H1 (cell line): ENCODE measurements around the gene OSBP. TPM values are rescaled to one million over a fixed set of nuclear protein-coding genes. Genes with fewer than 3 reads are reported as not detected.

Experiments
- CTCF ChIA-PET: fragments of 300-600 bp; sonication (Branson Sonifier 250); formaldehyde crosslinking; loops from one replicate; lab custom pipeline; 2021; ENCODE audit not compliant: partially characterized antibody; lab: Charles Lee
- POLR2A ChIA-PET: fragments of 300-600 bp; sonication (Branson Sonifier 250); formaldehyde crosslinking; loops from one replicate; lab custom pipeline; 2021; ENCODE audit warnings: inconsistent platforms; ENCODE audit not compliant: partially characterized antibody; lab: Charles Lee
- DNase-seq, 2 experiments: peaks; one replicate each; pipeline versions ENCODE4 v3.0.0 to v3.0.0-alpha.2; 2010 to 2022; ENCODE audit warnings: low spot score in 2 of 2, low read depth in 1 of 2, mixed read lengths in 1 of 2
- FAIRE-seq: peaks from 2 replicates; lab custom pipeline; 2011; peaks lifted over from hg19 to GRCh38; lab: Jason Lieb, UNC
- H2AFZ ChIP-seq: 2 replicates; pipeline ENCODE4 v1.8.1; 2012; ENCODE audit warnings: low read length, inconsistent platforms
- H2AK5ac ChIP-seq: 2 replicates; pipeline ENCODE4 v1.6.1; 2013; ENCODE audit warnings: low read depth, low read length
- H2BK120ac ChIP-seq: replicated peaks from 2 replicates; pipeline ENCODE3; 2013; ENCODE audit warnings: low read depth, low read length, inconsistent platforms
- H2BK12ac ChIP-seq: 2 replicates; pipeline ENCODE4 v1.6.1; 2013; ENCODE audit warnings: low read depth, low read length
- H2BK15ac ChIP-seq: 2 replicates; pipeline ENCODE4 v1.6.1; 2013; ENCODE audit warnings: low read length
- H2BK20ac ChIP-seq: 2 replicates; pipeline ENCODE4 v1.6.1; 2013; ENCODE audit warnings: low read length
- H2BK5ac ChIP-seq: 2 replicates; pipeline ENCODE4 v1.6.1; 2013; ENCODE audit warnings: low read depth, low read length
- H3K14ac ChIP-seq: 2 replicates; pipeline ENCODE4 v1.6.1; 2013; ENCODE audit warnings: inconsistent platforms; ENCODE audit not compliant: insufficient read length
- H3K18ac ChIP-seq: 2 replicates; pipeline ENCODE4 v1.6.1; 2013; ENCODE audit warnings: low read length; ENCODE audit errors: extremely low read depth
- H3K23ac ChIP-seq: 2 replicates; pipeline ENCODE4 v1.6.1; 2013; ENCODE audit warnings: inconsistent platforms; ENCODE audit not compliant: insufficient read length
- H3K23me2 ChIP-seq: 2 replicates; pipeline ENCODE4 v1.6.1; 2013; ENCODE audit warnings: low read depth, low read length
- H3K27ac ChIP-seq: 2 replicates; pipeline ENCODE4 v1.6.1; 2011; ENCODE audit warnings: low read depth, low read length, inconsistent platforms
- H3K27me3 ChIP-seq, 4 experiments: replicated peaks in 1 of 4; 1 replicate in 1 of 4; 2 replicates in 3 of 4; pipeline versions ENCODE4 v1.6.1 to v1.8.1; 2011 to 2013; ENCODE audit warnings: low read length in 3 of 4, mild to moderate bottlenecking in 3 of 4, inconsistent platforms in 2 of 4, mixed read lengths in 2 of 4, moderate library complexity in 1 of 4; ENCODE audit not compliant: control insufficient read depth in 3 of 4, insufficient read depth in 3 of 4; ENCODE audit errors: extremely low read depth in 1 of 4
- H3K36me3 ChIP-seq, 4 experiments: 2 replicates each; pipeline versions ENCODE4 v1.6.1 to v1.8.1; 2011 to 2013; ENCODE audit warnings: mild to moderate bottlenecking in 4 of 4, low read length in 3 of 4, moderate library complexity in 2 of 4, control low read depth in 1 of 4, inconsistent platforms in 1 of 4; ENCODE audit not compliant: insufficient read depth in 4 of 4, control insufficient read depth in 2 of 4
- H3K4ac ChIP-seq: replicated peaks from 2 replicates; pipeline ENCODE3; 2013; ENCODE audit warnings: low read length, low read depth, mixed read lengths, inconsistent platforms; ENCODE audit not compliant: insufficient read length
- H3K4me1 ChIP-seq, 4 experiments: replicated peaks in 1 of 4; 1 replicate in 1 of 4; 2 replicates in 3 of 4; pipeline versions ENCODE4 v1.6.1 to v1.8.1; 2011 to 2013; ENCODE audit warnings: low read length in 3 of 4, inconsistent platforms in 2 of 4, mixed read lengths in 1 of 4; ENCODE audit not compliant: insufficient read depth in 4 of 4, control insufficient read depth in 3 of 4
- H3K4me2 ChIP-seq, 2 experiments: 2 replicates each; pipeline versions ENCODE4 v1.6.1 to v1.8.1; 2011 to 2013; ENCODE audit warnings: low read depth in 2 of 2, low read length in 2 of 2, control low read depth in 1 of 2, inconsistent platforms in 1 of 2, mild to moderate bottlenecking in 1 of 2; ENCODE audit not compliant: insufficient read depth in 1 of 2
- H3K4me3 ChIP-seq, 4 experiments: fragments of 200-600, 300-600 bp in 1 of 4; sonication (generic), shearing (Covaris generic), sonication (Bioruptor Twin) in 1 of 4; 2 replicates each; pipeline versions ENCODE4 v1.5.1 to v1.8.1; 2011 to 2016; ENCODE audit warnings: low read length in 4 of 4, low read depth in 3 of 4, control low read depth in 2 of 4, inconsistent platforms in 2 of 4, mild to moderate bottlenecking in 2 of 4, mixed read lengths in 1 of 4, moderate library complexity in 1 of 4; ENCODE audit not compliant: insufficient read depth in 2 of 4; ENCODE audit errors: extremely low read depth in 1 of 4
- H3K56ac ChIP-seq: replicated peaks from 2 replicates; pipeline ENCODE3; 2013; ENCODE audit warnings: low read depth, mild to moderate bottlenecking, mixed read lengths, low read length, inconsistent platforms; ENCODE audit not compliant: insufficient read length
- H3K79me1 ChIP-seq: 2 replicates; pipeline ENCODE4 v1.6.1; 2013; ENCODE audit warnings: low read depth, low read length, control low read depth
- H3K79me2 ChIP-seq, 2 experiments: 2 replicates each; pipeline versions ENCODE4 v1.6.1 to v1.8.1; 2012 to 2013; ENCODE audit warnings: low read length in 2 of 2, mild to moderate bottlenecking in 2 of 2, inconsistent platforms in 1 of 2; ENCODE audit not compliant: insufficient read depth in 2 of 2, control insufficient read depth in 1 of 2
- H3K9ac ChIP-seq, 4 experiments: replicated peaks in 1 of 4; 1 replicate in 1 of 4; 2 replicates in 3 of 4; pipeline versions ENCODE4 v1.6.1 to v1.8.1; 2011 to 2013; ENCODE audit warnings: low read depth in 3 of 4, low read length in 3 of 4, control low read depth in 2 of 4, mild to moderate bottlenecking in 2 of 4, moderate library complexity in 2 of 4, inconsistent platforms in 1 of 4; ENCODE audit errors: extremely low read depth in 1 of 4
- H3K9me3 ChIP-seq, 2 experiments: 2 replicates each; pipeline versions ENCODE4 v1.6.1 to v1.8.1; 2012 to 2013; ENCODE audit warnings: mild to moderate bottlenecking in 2 of 2, moderate library complexity in 2 of 2, control low read depth in 1 of 2, inconsistent platforms in 1 of 2, low read depth in 1 of 2, low read length in 1 of 2, mixed read lengths in 1 of 2; ENCODE audit not compliant: insufficient read depth in 2 of 2
- H4K20me1 ChIP-seq, 2 experiments: replicated peaks in 1 of 2; 2 replicates each; pipeline versions ENCODE3 to v1.8.1; 2011 to 2013; ENCODE audit warnings: inconsistent platforms in 2 of 2, low read length in 2 of 2, mild to moderate bottlenecking in 1 of 2; ENCODE audit not compliant: insufficient read depth in 2 of 2, control insufficient read depth in 1 of 2
- H4K5ac ChIP-seq: 2 replicates; pipeline ENCODE4 v1.6.1; 2013; ENCODE audit warnings: low read length, low read depth, mixed read lengths, inconsistent platforms; ENCODE audit not compliant: insufficient read length
- H4K8ac ChIP-seq: 2 replicates; pipeline ENCODE4 v1.8.0; 2013; ENCODE audit warnings: mild to moderate bottlenecking, moderate library complexity, low read length, inconsistent platforms; ENCODE audit not compliant: insufficient read depth; ENCODE audit errors: extremely low read depth
- H4K91ac ChIP-seq: replicated peaks from 2 replicates; pipeline ENCODE3; 2013; ENCODE audit warnings: low read length, mixed read lengths, inconsistent platforms; ENCODE audit not compliant: insufficient read length
- ASH2L ChIP-seq: fragments of 200-600, 300-600 bp; sonication (generic); IDR thresholded peaks from one replicate; pipeline ENCODE4 v1.7.1; 2017; ENCODE audit warnings: low read length
- ATF3 ChIP-seq: IDR thresholded peaks from 2 replicates; pipeline ENCODE4 v1.6.1; 2011; ENCODE audit warnings: low read depth, mild to moderate bottlenecking, low read length; ENCODE audit not compliant: insufficient read depth
- CREB1 ChIP-seq: IDR thresholded peaks from 2 replicates; pipeline ENCODE4 v1.6.1; 2012; ENCODE audit warnings: inconsistent platforms
- FOSL1 ChIP-seq: IDR thresholded peaks from 2 replicates; pipeline ENCODE4 v1.6.1; 2011; ENCODE audit warnings: mild to moderate bottlenecking, low read depth, low read length, moderate library complexity; ENCODE audit not compliant: insufficient read depth
- GABPA ChIP-seq: IDR thresholded peaks from 2 replicates; pipeline ENCODE4 v1.6.1; 2011; ENCODE audit warnings: mild to moderate bottlenecking, low read length, moderate library complexity, borderline replicate concordance; ENCODE audit not compliant: insufficient read depth
- JUN ChIP-seq: IDR thresholded peaks from 2 replicates; pipeline ENCODE4 v1.6.1; 2011; ENCODE audit warnings: low read depth, mild to moderate bottlenecking, improper control_type of control experiment, low read length
- MAFK ChIP-seq: IDR thresholded peaks from 2 replicates; pipeline ENCODE4 v1.6.1; 2012; ENCODE audit warnings: low read depth, mild to moderate bottlenecking, improper control_type of control experiment, low read length
- PHF8 ChIP-seq: fragments of 200-600 bp; sonication (generic); conservative IDR thresholded peaks from 2 replicates; pipeline ENCODE4 v1.7.1; 2012; ENCODE audit warnings: low read depth, mild to moderate bottlenecking, inconsistent platforms, low read length, moderate library complexity
- POLR2A ChIP-seq, 2 experiments: IDR thresholded peaks; 1 replicate in 1 of 2; 2 replicates in 1 of 2; pipeline ENCODE4 v1.6.1; 2011; ENCODE audit warnings: low read depth in 2 of 2, low read length in 2 of 2, mild to moderate bottlenecking in 2 of 2; ENCODE audit errors: control extremely low read depth in 1 of 2
- SAP30 ChIP-seq: fragments of 300-600 bp; sonication (generic); IDR thresholded peaks from 2 replicates; pipeline ENCODE4 v1.7.1; 2012; ENCODE audit warnings: low read length, moderate library complexity, mild to moderate bottlenecking, inconsistent platforms; ENCODE audit not compliant: insufficient read depth, insufficient replicate concordance
- SIRT6 ChIP-seq: IDR thresholded peaks from one replicate; pipeline ENCODE4 v1.7.1; 2012; ENCODE audit warnings: low read length, inconsistent platforms
- SP4 ChIP-seq: IDR thresholded peaks from 2 replicates; pipeline ENCODE4 v1.6.1; 2012; ENCODE audit warnings: low read length, inconsistent platforms
- TAF1 ChIP-seq: IDR thresholded peaks from 2 replicates; pipeline ENCODE4 v1.6.1; 2011; ENCODE audit warnings: mild to moderate bottlenecking, low read depth, low read length
- WGBS, 2 experiments: shearing (Covaris generic) in 1 of 2; methylation state at CpG; one replicate each; pipeline versions ENCODE4 v1.1.6 to v1.1.7; 2013 to 2015; ENCODE audit warnings: low lambda C conversion rate in 2 of 2, mixed read lengths in 2 of 2, inconsistent platforms in 1 of 2, low coverage in 1 of 2, missing lambda C conversion rate in 1 of 2; ENCODE audit not compliant: insufficient replicate concordance in 2 of 2, insufficient coverage in 1 of 2, insufficient read length in 1 of 2; ENCODE audit errors: extremely low coverage in 1 of 2, missing lambda C conversion rate in 1 of 2; 5-methylcytosine and 5-hydroxymethylcytosine counted together
- polyA plus RNA-seq, 7 experiments: library from polyadenylated mRNA; depleted of rRNA in 3 of 7; stranded (reverse) in 5 of 7; unstranded in 2 of 7; fragments of >200 nt in 5 of 7; fragments of 200-250 nt in 2 of 7; gene quantifications; 1 replicate in 5 of 7; 2 replicates in 1 of 7; 4 replicates in 1 of 7; pipeline versions ENCODE4 v1.2.1 to v1.2.3, GENCODE V29; 2011 to 2013; ENCODE audit warnings: missing spikeins in 2 of 7, mixed read lengths in 2 of 7
- total RNA-seq: library from RNA; stranded (reverse); fragmentation: NEBNext Ultra II Directional; extraction: Animal tissue kit (Norgen Biotek cat#: 25700); gene quantifications from 2 replicates; pipeline ENCODE4 v1.2.1, GENCODE V29; 2021

Gene OSBP
- total and polyA plus RNA-seq, 2 of the 8 experiments (the other 6 are each of a cell fraction or from before 2014, with no cell fraction given) = 13.2 to 43.1 TPM

DNA sequence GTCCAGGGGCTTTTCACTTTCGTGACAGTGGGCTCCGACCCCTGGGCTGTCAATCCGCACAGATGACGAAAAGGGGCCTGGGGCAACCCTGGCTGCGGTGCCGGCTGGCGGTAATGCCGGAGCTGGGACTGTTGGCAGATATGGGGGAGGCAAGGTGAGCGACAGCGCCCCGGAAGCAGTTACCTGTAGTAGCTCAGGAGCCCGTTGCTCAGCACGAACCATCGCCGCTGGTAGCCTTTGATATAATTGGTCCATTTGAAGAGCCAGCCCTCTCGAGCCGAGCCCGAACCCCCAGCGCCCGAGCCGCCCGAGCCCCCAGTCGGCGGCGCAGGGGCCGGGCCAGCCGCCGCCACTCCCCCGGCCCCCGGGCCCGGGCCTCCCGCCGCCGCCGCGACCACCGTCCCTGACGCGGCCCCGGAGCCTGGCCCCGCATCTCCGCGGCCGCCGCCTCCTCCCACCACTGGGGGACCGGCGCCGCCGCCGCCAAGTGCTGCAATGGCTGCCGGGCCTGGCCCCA, 396 bp downstream of the OSBP start:
- no peak overlapping the region for H3K14ac ChIP-seq
- H3K27ac ChIP-seq = no peak overlapping the region; the same call in 1 of the 2 replicates
- H2BK20ac ChIP-seq = no peak overlapping the region
- H4K5ac ChIP-seq = no peak overlapping the region
- H2BK15ac ChIP-seq = no peak overlapping the region
- peaks cover 0 to 4% (median 0%) of the 10 kb centered on the region in 4 experiments; a peak in 2 of 7 replicates for H3K4me1 ChIP-seq
- peak overlapping the region; percentile 51 to 87 (median 66) for H3K9ac ChIP-seq
- no peak overlapping the region for H4K91ac ChIP-seq
- H3K18ac ChIP-seq = no peak overlapping the region
- WGBS, 2 experiments = 2% methylated on average over 26 of the region's 51 CpGs; no CpG with 5 or more reads in 1 of the 2 experiments
- H2BK5ac ChIP-seq = no peak overlapping the region
- H2AK5ac ChIP-seq = no peak overlapping the region
- peak overlapping the region; percentile 90 to 97 for H3K4me2 ChIP-seq
- no peaks in the 10 kb centered on the region for H3K9me3 ChIP-seq
- H3K23ac ChIP-seq = no peak overlapping the region
- peaks cover 10% of the 10 kb centered on the region for H3K23me2 ChIP-seq
- peaks cover 11 to 16% of the 10 kb centered on the region in 2 experiments for H4K20me1 ChIP-seq
- H4K8ac ChIP-seq = peak overlapping the region; percentile 90
- H3K79me2 ChIP-seq = peaks cover 9 to 40% of the 10 kb centered on the region in 2 experiments
- FAIRE-seq (no peak), DNase-seq (peak; percentile 5 to 62)
- no peak overlapping the region for H3K4ac ChIP-seq
- H2BK120ac ChIP-seq = no peak overlapping the region
- no peaks in the 10 kb centered on the region; a peak in 1 of 7 replicates for H3K27me3 ChIP-seq
- peak overlapping the region; percentile 61 to 84 (median 72) for H3K4me3 ChIP-seq
- ChIA-PET CTCF (interaction anchor here (1.0 to 1.6 kb wide), 3 partner anchors 38 to 65 kb away, joined by 3 read pairs; no protein-coding TSS in a partner anchor), POLR2A (interaction anchor here (0.7 to 2.1 kb wide), 8 partner anchors 10 to 1814 kb away, joined by 3 to 16 read pairs (median 4); partner anchors contain the start of genes CPSF7, PATL1, SDHAF2 and STX3)
- no peak overlapping the region for H2AFZ ChIP-seq
- H3K56ac ChIP-seq = no peak overlapping the region
- H3K79me1 ChIP-seq = peaks cover 8% of the 10 kb centered on the region
- H3K36me3 ChIP-seq = peaks cover 0 to 3% (median 2%) of the 10 kb centered on the region in 4 experiments; a peak in 6 of 8 replicates
- H2BK12ac ChIP-seq = no peak overlapping the region
- peak; percentile 57 for TF ChIP-seq SAP30
- no peak for TF ChIP-seq FOSL1
- TF ChIP-seq ATF3 = no peak
- peak in 1 of 2 experiments; percentile 44; a peak in 1 of 3 replicates for TF ChIP-seq POLR2A (IDR thresholded peaks at IDR 0.05; ENCODE audit: control extremely low read depth in 1 of 2, low read depth in 2 of 2, low read length in 2 of 2)
- TF ChIP-seq CREB1 = no peak
- no peak for TF ChIP-seq SIRT6
- 0 out of 2 replicates have a peak, but pooled peaks have one; percentile 15 for TF ChIP-seq GABPA
- peak; percentile 25 for TF ChIP-seq ASH2L
- TF ChIP-seq TAF1 = no peak
- no peak for TF ChIP-seq JUN
- TF ChIP-seq MAFK = no peak
- peak; percentile 84 for TF ChIP-seq PHF8
- no peak for TF ChIP-seq SP4
